Mammary epithelial cell (primary cell): ENCODE measurements around the gene DGKD.

Source experiments
- CTCF ChIP-seq, 2 donors: IDR thresholded peaks in 1 of 2; conservative IDR thresholded peaks in 1 of 2; 2 replicates each; pipeline ENCODE4 v1.5.1; 2011 to 2012; ENCODE audit warnings: inconsistent platforms in 2 of 2, low read length in 2 of 2, mild to moderate bottlenecking in 2 of 2, control low read depth in 1 of 2, low read depth in 1 of 2; ENCODE audit not compliant: insufficient read depth in 1 of 2; ENCODE audit errors: extremely low read depth in 1 of 2
- EZH2 ChIP-seq: IDR thresholded peaks from 2 replicates; pipeline ENCODE4 v1.6.1; 2012; ENCODE audit warnings: low read length, inconsistent platforms, borderline replicate concordance

- TF ChIP-seq CTCF (conservative IDR thresholded peaks at IDR 0.05 in 1 of 2, IDR thresholded peaks at IDR 0.05 in 1 of 2; ENCODE audit: extremely low read depth in 1 of 2, insufficient read depth in 1 of 2, low read depth in 1 of 2, low read length in 2 of 2) = no peak
- TF ChIP-seq EZH2 = no peak
These were observed 54.3 kb downstream of the DGKD start for GRCh38 chr2:233408366-233409285.
